Suppressor macrophage treated with lipopolysaccharide for 1 hour (primary cell): ENCODE results near the gene RSKR.
A peak's percentile ranks its signal among the peaks of the same experiment; 100 is the strongest.
"Not testable (repeated sequence)": the region's sequence is repeated elsewhere in the genome, so short reads cannot be mapped to it uniquely, and the experiment has no call there.

Experiments used
- DNase-seq, 3 donors: peaks; one replicate each; pipeline ENCODE4 v3.0.0-alpha.2; 2020 to 2022

The RSKR gene

GRCh38 chr17:28613931-28614381 is at the start of gene RSKR:
Gene RSKR, minus strand, starts transcription at chr17:28614185. Its CDS starts 24 bp downstream, at chr17:28614161.
- no peak for DNase-seq

- DNase-seq: no peak
Measured at GRCh38 chr17:28663723-28664122, 49.7 kb upstream of the RSKR start.

GRCh38 chr17:28662527-28662829 is 48.5 kb upstream of the RSKR start:
- DNase-seq: no peak

GRCh38 chr17:28661635-28662526 is 47.9 kb upstream of the RSKR start, which contains the start of the genes SDF2 and SUPT6H:
Gene SDF2, minus strand, starts transcription at chr17:28661906. Its CDS starts 30 bp downstream, at chr17:28661876.
Gene SUPT6H, plus strand, starts transcription at chr17:28662205. Its CDS starts 11,197 bp downstream, at chr17:28673402.
- DNase-seq: peak; percentile 94 to 96 (median 96)

- not testable (repeated sequence) for DNase-seq
Measured at GRCh38 chr17:28659497-28659881, 45.5 kb upstream of the RSKR start.

- DNase-seq: not testable (repeated sequence)
Measured at GRCh38 chr17:28658766-28659496, 44.9 kb upstream of the RSKR start.

- DNase-seq: not testable (repeated sequence)
Measured at GRCh38 chr17:28658342-28658741, 44.4 kb upstream of the RSKR start.

- no peak for DNase-seq
Measured at GRCh38 chr17:28657756-28658155, 43.8 kb upstream of the RSKR start.

- no peak for DNase-seq
Measured at GRCh38 chr17:28655160-28655559, 41.2 kb upstream of the RSKR start.

GRCh38 chr17:28648698-28649097 is 34.7 kb upstream of the RSKR start:
- DNase-seq: no peak

- DNase-seq: no peak
Measured at GRCh38 chr17:28646039-28646754, 32.2 kb upstream of the RSKR start.

- no peak for DNase-seq
Measured at GRCh38 chr17:28645576-28645939, 31.6 kb upstream of the RSKR start.

- DNase-seq: peak; percentile 96 to 99 (median 98)
Measured at GRCh38 chr17:28644787-28645575, 31.0 kb upstream of the RSKR start, which contains the start of gene BLTP2. Gene BLTP2, minus strand, starts transcription at chr17:28645158. Its CDS starts 102 bp downstream, at chr17:28645056.

GRCh38 chr17:28643983-28644786 is 30.2 kb upstream of the RSKR start:
- DNase-seq: peak; percentile 78 to 85 (median 82)

- no peak for DNase-seq
Measured at GRCh38 chr17:28641579-28641978, 27.6 kb upstream of the RSKR start.

GRCh38 chr17:28635506-28635905 is 21.5 kb upstream of the RSKR start:
- DNase-seq: no peak

GRCh38 chr17:28634206-28634865 is 20.4 kb upstream of the RSKR start:
- DNase-seq: peak; percentile 40 to 59 (median 54)

GRCh38 chr17:28626818-28627217 is 12.8 kb upstream of the RSKR start:
- DNase-seq: no peak

- no peak for DNase-seq
Measured at GRCh38 chr17:28624148-28624547, 10.2 kb upstream of the RSKR start.

GRCh38 chr17:28623696-28624095 is 9.7 kb upstream of the RSKR start:
- DNase-seq: no peak

- DNase-seq: no peak
Measured at GRCh38 chr17:28622186-28622585, 8.2 kb upstream of the RSKR start.
